Measurements from ENCODE around the gene HEYL.

GRCh38 chr1:39631361-39632322, 7.8 kb downstream of the HEYL start:
- TF ChIP-seq CTCF (IDR thresholded peaks at IDR 0.05) (no peak), POLR2A (IDR thresholded peaks at IDR 0.05) (no peak)
